HepG2 (cell line): ENCODE measurements around the gene ABHD17B. TPM values are rescaled to one million over a fixed set of nuclear protein-coding genes. Genes with fewer than 3 reads are reported as not detected.
A peak's percentile ranks its signal among the peaks of the same experiment; 100 is the strongest.

Experiments used
- CCDC6 ChIP-seq: sonication (generic); formaldehyde crosslinking; IDR thresholded peaks from 2 replicates; pipeline ENCODE4 v1.8.1; 2022; ENCODE audit warnings: mild to moderate bottlenecking, missing genetic modification reagents, moderate library complexity
- ELK4 ChIP-seq: sonication (generic); formaldehyde crosslinking; IDR thresholded peaks from 2 replicates; pipeline ENCODE4 v1.9.0; 2021; ENCODE audit warnings: missing genetic modification reagents, borderline replicate concordance
- FOXK1 ChIP-seq: sonication (generic); formaldehyde crosslinking; IDR thresholded peaks from 2 replicates; pipeline ENCODE4 v1.4.0; 2020; ENCODE audit warnings: low read depth, missing genetic modification reagents, borderline replicate concordance
- GZF1 ChIP-seq: sonication (generic); formaldehyde crosslinking; IDR thresholded peaks from 2 replicates; pipeline ENCODE4 v1.5.1; 2020; ENCODE audit warnings: mild to moderate bottlenecking, missing genetic modification reagents
- HES4 ChIP-seq: sonication (generic); formaldehyde crosslinking; IDR thresholded peaks from 2 replicates; pipeline ENCODE4 v1.9.0; 2021; ENCODE audit warnings: mild to moderate bottlenecking, missing genetic modification reagents, borderline replicate concordance
- HNRNPLL ChIP-seq: fragments of 200-400 bp; formaldehyde crosslinking; IDR thresholded peaks from 2 replicates; pipeline ENCODE4 v1.6.1; 2017; ENCODE audit warnings: mild to moderate bottlenecking, low read depth, low read length; ENCODE audit not compliant: poor library complexity, severe bottlenecking
- IKZF4 ChIP-seq: sonication (generic); formaldehyde crosslinking; IDR thresholded peaks from 2 replicates; pipeline ENCODE4 v1.5.1; 2020; ENCODE audit warnings: borderline replicate concordance, mild to moderate bottlenecking, low read depth, missing genetic modification reagents; ENCODE audit errors: not compliant biosample characterization
- MEIS1 ChIP-seq: sonication (generic); formaldehyde crosslinking; IDR thresholded peaks from 2 replicates; pipeline ENCODE4 v1.9.0; 2021; ENCODE audit warnings: mild to moderate bottlenecking, missing genetic modification reagents, moderate library complexity, borderline replicate concordance
- MLXIP ChIP-seq: sonication (generic); formaldehyde crosslinking; IDR thresholded peaks from 2 replicates; pipeline ENCODE4 v1.9.0; 2021; ENCODE audit warnings: missing genetic modification reagents, borderline replicate concordance
- PHF8 ChIP-seq: sonication (generic); formaldehyde crosslinking; IDR thresholded peaks from 2 replicates; pipeline ENCODE4 v1.5.0; 2020; ENCODE audit warnings: missing genetic modification reagents
- POLR2G ChIP-seq: fragments of 200-400 bp; formaldehyde crosslinking; IDR thresholded peaks from 2 replicates; pipeline ENCODE4 v1.6.1; 2018; ENCODE audit warnings: mild to moderate bottlenecking, low read depth, low read length, moderate library complexity
- SIN3B ChIP-seq: fragments of 150-350 bp; IDR thresholded peaks from 2 replicates; pipeline ENCODE4 v1.6.1; 2014; ENCODE audit warnings: low read length
- SRY ChIP-seq: sonication (generic); formaldehyde crosslinking; IDR thresholded peaks from 2 replicates; pipeline ENCODE4 v1.8.0; 2022; ENCODE audit warnings: mild to moderate bottlenecking, missing genetic modification reagents
- TEAD2 ChIP-seq: sonication (generic); formaldehyde crosslinking; IDR thresholded peaks from 2 replicates; pipeline ENCODE4 v1.9.0; 2021; ENCODE audit warnings: missing genetic modification reagents
- THYN1 ChIP-seq: sonication (generic); formaldehyde crosslinking; IDR thresholded peaks from 2 replicates; pipeline ENCODE4 v1.8.1; 2023; ENCODE audit warnings: low read depth, mild to moderate bottlenecking, moderate library complexity, missing genetic modification reagents, borderline replicate concordance
- XRCC5 ChIP-seq: fragments of 200-400 bp; formaldehyde crosslinking; optimal IDR thresholded peaks from 2 replicates; pipeline ENCODE3; 2017; ENCODE audit warnings: mild to moderate bottlenecking, low read length
- ZBTB7A ChIP-seq: sonication (generic); formaldehyde crosslinking; IDR thresholded peaks from 2 replicates; pipeline ENCODE4 v1.8.0; 2022; ENCODE audit warnings: mild to moderate bottlenecking, missing genetic modification reagents
- ZFX ChIP-seq: sonication (generic); formaldehyde crosslinking; IDR thresholded peaks from 2 replicates; pipeline ENCODE4 v1.4.0; 2020; ENCODE audit warnings: mild to moderate bottlenecking, low read depth, missing genetic modification reagents, moderate library complexity
- ZNF275 ChIP-seq: sonication (generic); formaldehyde crosslinking; IDR thresholded peaks from 2 replicates; pipeline ENCODE4 v1.8.0; 2022; ENCODE audit warnings: missing genetic modification reagents, mild to moderate bottlenecking, inconsistent platforms, borderline replicate concordance
- ZNF549 ChIP-seq: sonication (generic); formaldehyde crosslinking; IDR thresholded peaks from 2 replicates; pipeline ENCODE4 v1.5.0; 2020; ENCODE audit warnings: missing genetic modification reagents
- ZNF562 ChIP-seq: sonication (generic); formaldehyde crosslinking; IDR thresholded peaks from 2 replicates; pipeline ENCODE4 v1.8.0; 2022; ENCODE audit warnings: missing genetic modification reagents, borderline replicate concordance
- ZNF704 ChIP-seq: sonication (generic); formaldehyde crosslinking; IDR thresholded peaks from 2 replicates; pipeline ENCODE4 v1.8.1; 2023; ENCODE audit warnings: mild to moderate bottlenecking, inconsistent platforms, moderate library complexity, missing genetic modification reagents, borderline replicate concordance
- ZSCAN20 ChIP-seq: sonication (generic); formaldehyde crosslinking; IDR thresholded peaks from 2 replicates; pipeline ENCODE4 v1.4.0; 2020; ENCODE audit warnings: missing genetic modification reagents, mild to moderate bottlenecking, borderline replicate concordance
- polyA plus RNA-seq, 8 experiments: library from polyadenylated mRNA; depleted of rRNA in 3 of 8; stranded (reverse) in 7 of 8; unstranded in 1 of 8; fragments of >200 nt; fragmentation: Illumina TruSeq in 4 of 8; extraction: Trizol in 4 of 8; gene quantifications; 2 replicates each; pipeline versions ENCODE4 v1.2.1 to v1.2.3, GENCODE V29; 2011 to 2016; ENCODE audit warnings: low read depth in 4 of 8, missing spikeins in 1 of 8, mixed read lengths in 1 of 8; ENCODE audit not compliant: insufficient read depth in 1 of 8
- total RNA-seq, 5 experiments: library from RNA; depleted of rRNA; stranded (reverse); fragments of >200 nt; fragmentation: Illumina TruSeq; extraction: Trizol; gene quantifications; 2 replicates each; pipeline ENCODE4 v1.2.3, GENCODE V29; 2016; ENCODE audit warnings: low read depth in 1 of 5
- TF ChIP-seq, protein P1 (sequence below): sonication (generic); formaldehyde crosslinking; IDR thresholded peaks from 2 replicates; pipeline ENCODE4 v1.5.0; 2020; ENCODE audit warnings: missing genetic modification reagents

Gene ABHD17B
- total and polyA plus RNA-seq, 2 of the 13 experiments (the other 11 are each of a cell fraction or from before 2014, with no cell fraction given), result 11.3 to 22.0 TPM

- TF ChIP-seq MEIS1 (CRISPR knock-in tag) (no peak), PHF8 (CRISPR knock-in tag) (peak; percentile 67), THYN1 (no peak), HES4 (0 out of 2 replicates have a peak, but pooled peaks have one; percentile 28), ZNF704 (CRISPR knock-in tag) (no peak), ZFX (CRISPR knock-in tag) (peak; percentile 88), SRY (CRISPR knock-in tag) (peak; percentile 75), IKZF4 (CRISPR knock-in tag) (no peak), XRCC5 (no peak), TEAD2 (CRISPR knock-in tag) (no peak), ZSCAN20 (CRISPR knock-in tag) (peak; percentile 38; the same call in 1 of the 2 replicates), ELK4 (CRISPR knock-in tag) (no peak), SIN3B (no peak), POLR2G (no peak), GZF1 (CRISPR knock-in tag) (no peak), ZNF549 (CRISPR knock-in tag) (no peak), ZBTB7A (no peak), ZNF562 (CRISPR knock-in tag) (no peak), MLXIP (CRISPR knock-in tag) (no peak), CCDC6 (CRISPR knock-in tag) (no peak), ZNF275 (CRISPR knock-in tag) (no peak), FOXK1 (CRISPR knock-in tag) (no peak), HNRNPLL (peak; percentile 17)
- TF ChIP-seq, protein P1, sequence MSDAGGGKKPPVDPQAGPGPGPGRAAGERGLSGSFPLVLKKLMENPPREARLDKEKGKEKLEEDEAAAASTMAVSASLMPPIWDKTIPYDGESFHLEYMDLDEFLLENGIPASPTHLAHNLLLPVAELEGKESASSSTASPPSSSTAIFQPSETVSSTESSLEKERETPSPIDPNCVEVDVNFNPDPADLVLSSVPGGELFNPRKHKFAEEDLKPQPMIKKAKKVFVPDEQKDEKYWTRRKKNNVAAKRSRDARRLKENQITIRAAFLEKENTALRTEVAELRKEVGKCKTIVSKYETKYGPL, result no peak
Observed at GRCh38 chr9:71910650-71911060, 338 bp downstream of the ABHD17B start (continued).
